Neural progenitor cell (in vitro differentiated cells): ENCODE measurements around the gene SMAP1.

Experiments
- CTCF ChIP-seq: fragments of 200-600 bp; sonication (generic); IDR thresholded peaks from 2 replicates; pipeline ENCODE4 v1.5.1; 2017; ENCODE audit warnings: antibody characterized with exemption, mild to moderate bottlenecking
- EZH2 ChIP-seq: fragments of 200-600 bp; sonication (generic); IDR thresholded peaks from 2 replicates; pipeline ENCODE4 v1.6.1; 2017; ENCODE audit warnings: antibody characterized with exemption, mild to moderate bottlenecking, moderate library complexity

- no peak for TF ChIP-seq CTCF
- no peak for TF ChIP-seq EZH2
Measured at GRCh38 chr6:70669133-70669532, 1.4 kb downstream of the SMAP1 start.
